Tibial nerve (tissue), 4 donors: ENCODE data around the gene FUCA2.

Source experiments
- CTCF ChIP-seq, 5 experiments: fragments of 200-600 bp in 3 of 5; fragments of 450-650 bp in 2 of 5; sonication (generic) in 3 of 5; IDR thresholded peaks; one replicate each; pipeline ENCODE4 v1.5.1; 2016 to 2019; ENCODE audit warnings: antibody characterized with exemption in 5 of 5, mild to moderate bottlenecking in 3 of 5, moderate library complexity in 2 of 5
- EP300 ChIP-seq, 2 donors: sonication (generic); formaldehyde crosslinking; IDR thresholded peaks; one replicate each; pipeline ENCODE4 v1.6.1; 2017; ENCODE audit warnings: antibody characterized with exemption in 2 of 2, mild to moderate bottlenecking in 1 of 2
- POLR2A ChIP-seq, 2 donors: fragments of 450-650 bp; IDR thresholded peaks; one replicate each; pipeline ENCODE4 v1.6.1; 2017; ENCODE audit warnings: antibody characterized with exemption in 2 of 2, mild to moderate bottlenecking in 2 of 2, moderate library complexity in 2 of 2

- no peak for TF ChIP-seq POLR2A (IDR thresholded peaks at IDR 0.05)
- no peak for TF ChIP-seq EP300 (IDR thresholded peaks at IDR 0.05)
- TF ChIP-seq CTCF (IDR thresholded peaks at IDR 0.05): no peak
These were observed 20.7 kb downstream of the FUCA2 start for GRCh38 chr6:143490775-143491174.
